HEK293T (cell line): ENCODE results near the gene NAPA.

ENCODE experiments used
- CTCF ChIA-PET: fragments of 350-600 bp; formaldehyde crosslinking; extraction: SDS; loops from one replicate; lab custom pipeline; 2021; ENCODE audit warnings: antibody characterized with exemption, inconsistent platforms; lab: Yijun Ruan, JAX
- POLR2A ChIA-PET: fragments of 350-600 bp; formaldehyde crosslinking; extraction: SDS; loops from one replicate; lab custom pipeline; 2020; ENCODE audit warnings: antibody characterized with exemption, inconsistent platforms; lab: Yijun Ruan, JAX
- DNase-seq: peaks from one replicate; pipeline ENCODE4 v3.0.0; 2012; ENCODE audit warnings: mixed read lengths; ENCODE audit errors: extremely low spot score
- ARNT ChIP-seq: fragments of 450-650 bp; IDR thresholded peaks from 2 replicates; pipeline ENCODE4 v1.6.1; 2017; ENCODE audit warnings: mild to moderate bottlenecking
- BHLHE40 ChIP-seq: fragments of 450-650 bp; IDR thresholded peaks from 2 replicates; pipeline ENCODE4 v1.6.1; 2016; ENCODE audit warnings: mild to moderate bottlenecking, moderate library complexity, borderline replicate concordance
- CTBP1 ChIP-seq: fragments of 450-650 bp; IDR thresholded peaks from 2 replicates; pipeline ENCODE4 v1.6.1; 2016; ENCODE audit warnings: borderline replicate concordance
- ELF4 ChIP-seq: fragments of 450-650 bp; IDR thresholded peaks from 2 replicates; pipeline ENCODE4 v1.6.1; 2017; ENCODE audit warnings: antibody characterized with exemption
- FOXA1 ChIP-seq: fragments of 450-650 bp; IDR thresholded peaks from 2 replicates; pipeline ENCODE4 v1.6.1; 2016; ENCODE audit warnings: mild to moderate bottlenecking
- FOXK2 ChIP-seq: fragments of 450-650 bp; IDR thresholded peaks from 2 replicates; pipeline ENCODE4 v1.6.1; 2016; ENCODE audit warnings: mild to moderate bottlenecking
- FOXM1 ChIP-seq: fragments of 450-650 bp; IDR thresholded peaks from 2 replicates; pipeline ENCODE4 v1.6.1; 2017; ENCODE audit warnings: mild to moderate bottlenecking, borderline replicate concordance
- HDGF ChIP-seq: fragments of 450-650 bp; IDR thresholded peaks from 2 replicates; pipeline ENCODE4 v1.6.1; 2017; ENCODE audit warnings: antibody characterized with exemption, borderline replicate concordance
- L3MBTL2 ChIP-seq: fragments of 450-650 bp; conservative IDR thresholded peaks from 2 replicates; pipeline ENCODE4 v1.6.1; 2016; ENCODE audit warnings: mild to moderate bottlenecking
- LEF1 ChIP-seq: fragments of 450-650 bp; IDR thresholded peaks from 2 replicates; pipeline ENCODE4 v1.6.1; 2017; ENCODE audit warnings: mild to moderate bottlenecking, borderline replicate concordance
- NFRKB ChIP-seq: fragments of 450-650 bp; IDR thresholded peaks from 2 replicates; pipeline ENCODE4 v1.6.1; 2016; ENCODE audit warnings: mild to moderate bottlenecking, moderate library complexity
- SP1 ChIP-seq: fragments of 450-650 bp; IDR thresholded peaks from 2 replicates; pipeline ENCODE4 v1.6.1; 2017
- SUZ12 ChIP-seq: fragments of 450-650 bp; IDR thresholded peaks from 2 replicates; pipeline ENCODE4 v1.6.1; 2016; ENCODE audit warnings: mild to moderate bottlenecking
- TARDBP ChIP-seq: fragments of 450-650 bp; IDR thresholded peaks from 2 replicates; pipeline ENCODE4 v1.6.1; 2016
- ZNF384 ChIP-seq: fragments of 450-650 bp; IDR thresholded peaks from 2 replicates; pipeline ENCODE4 v1.6.1; 2016
- TF ChIP-seq, protein P1 (sequence below): fragments of 450-650 bp; IDR thresholded peaks from 2 replicates; pipeline ENCODE4 v1.6.1; 2016

Gene NAPA

DNA sequence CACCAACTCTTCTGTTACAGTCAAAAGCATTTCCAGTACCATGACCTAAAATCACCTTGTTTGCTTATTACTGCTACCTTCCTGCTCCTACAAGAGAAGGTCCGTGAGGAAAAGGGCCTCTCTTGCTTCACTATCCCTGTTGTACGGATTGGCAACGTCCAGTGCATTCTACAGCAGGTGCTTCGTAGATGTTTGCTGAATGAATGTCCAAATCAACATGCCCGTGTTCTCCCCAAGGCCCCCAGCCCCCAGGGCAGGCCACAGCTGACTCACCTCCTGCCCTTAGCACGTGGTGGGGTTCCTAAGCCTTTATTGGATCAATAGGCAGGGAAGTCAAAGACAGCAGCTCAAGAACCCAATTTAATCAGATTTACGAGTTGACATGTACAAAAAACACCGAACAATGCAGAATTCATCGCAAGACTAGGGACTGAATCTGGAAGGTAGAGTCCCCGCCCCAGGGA, 5.5 kb upstream of the NAPA start:
- DNase-seq = no peak
- no peak for TF ChIP-seq SP1
- TF ChIP-seq FOXK2 = no peak
- POLR2A ChIA-PET = no interaction called here
- CTCF ChIA-PET = interaction anchor here (0.7 kb wide), 1 partner anchor 12 kb away, joined by 3 read pairs; no protein-coding TSS in a partner anchor

DNA sequence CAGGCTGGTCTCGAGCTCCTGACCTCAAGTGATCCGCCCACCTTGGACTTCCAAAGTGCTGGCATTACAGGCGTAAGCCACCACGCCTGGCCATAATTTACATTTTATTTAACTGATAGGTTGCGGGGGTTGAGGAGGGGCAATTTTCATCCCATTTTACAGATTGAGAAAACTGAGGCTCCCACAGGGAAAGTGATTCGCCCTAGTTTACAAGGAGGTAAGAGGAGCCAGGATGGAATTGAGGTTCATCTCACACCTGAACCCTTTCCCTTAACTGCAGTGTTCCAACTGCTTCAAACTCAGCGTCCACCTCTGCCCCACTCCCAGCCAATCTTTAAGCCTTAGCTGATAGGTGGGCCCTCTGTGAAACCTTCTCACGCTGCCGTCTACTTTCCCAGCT, 4.0 kb upstream of the NAPA start:
- no peak for DNase-seq
- POLR2A ChIA-PET = interaction anchor here (1.7 kb wide), 1 partner anchor 80 kb away, joined by 5 read pairs; no protein-coding TSS in a partner anchor
- CTCF ChIA-PET = no interaction called here
- TF ChIP-seq SUZ12 (no peak), NFRKB (no peak), FOXK2 (no peak), ELF4 (no peak), HDGF (no peak), SP1 (no peak), L3MBTL2 (no peak), BHLHE40 (no peak), LEF1 (no peak), FOXM1 (no peak), ARNT (no peak), FOXA1 (no peak), TARDBP (no peak), ZNF384 (no peak), CTBP1 (no peak)
- TF ChIP-seq, protein P1, sequence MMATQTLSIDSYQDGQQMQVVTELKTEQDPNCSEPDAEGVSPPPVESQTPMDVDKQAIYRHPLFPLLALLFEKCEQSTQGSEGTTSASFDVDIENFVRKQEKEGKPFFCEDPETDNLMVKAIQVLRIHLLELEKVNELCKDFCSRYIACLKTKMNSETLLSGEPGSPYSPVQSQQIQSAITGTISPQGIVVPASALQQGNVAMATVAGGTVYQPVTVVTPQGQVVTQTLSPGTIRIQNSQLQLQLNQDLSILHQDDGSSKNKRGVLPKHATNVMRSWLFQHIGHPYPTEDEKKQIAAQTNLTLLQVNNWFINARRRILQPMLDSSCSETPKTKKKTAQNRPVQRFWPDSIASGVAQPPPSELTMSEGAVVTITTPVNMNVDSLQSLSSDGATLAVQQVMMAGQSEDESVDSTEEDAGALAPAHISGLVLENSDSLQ = no peak

DNA sequence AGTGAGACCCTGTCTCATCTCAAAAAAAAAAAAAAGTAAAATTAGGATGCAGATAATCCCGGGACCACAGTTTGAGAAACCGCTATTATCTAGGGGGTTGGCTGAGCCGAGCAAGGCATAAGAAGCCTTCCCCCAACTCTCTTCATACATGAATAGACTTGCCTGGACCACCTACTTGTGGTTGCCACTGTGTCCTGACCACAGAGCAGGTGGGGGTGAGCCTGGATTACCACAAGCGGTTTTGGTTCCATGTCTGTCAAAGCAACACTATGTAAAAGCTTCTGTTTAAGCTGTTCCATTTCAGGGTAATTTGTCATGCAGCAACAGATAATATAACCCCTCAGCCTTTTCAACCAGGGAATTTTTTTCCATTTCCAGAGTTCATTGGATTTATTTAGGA, 3.3 kb upstream of the NAPA start:
- ChIA-PET POLR2A (interaction anchor here (1.7 kb wide), 1 partner anchor 81 kb away, joined by 5 read pairs; no protein-coding TSS in a partner anchor), CTCF (no interaction called here)
- TF ChIP-seq ZNF384 (no peak), LEF1 (no peak), ELF4 (no peak), HDGF (no peak), TARDBP (no peak), FOXA1 (no peak), FOXK2 (no peak), SP1 (no peak), FOXM1 (no peak), SUZ12 (no peak), NFRKB (no peak), ARNT (no peak), BHLHE40 (no peak)
- TF ChIP-seq, protein P1 = no peak
- no peak for DNase-seq

DNA sequence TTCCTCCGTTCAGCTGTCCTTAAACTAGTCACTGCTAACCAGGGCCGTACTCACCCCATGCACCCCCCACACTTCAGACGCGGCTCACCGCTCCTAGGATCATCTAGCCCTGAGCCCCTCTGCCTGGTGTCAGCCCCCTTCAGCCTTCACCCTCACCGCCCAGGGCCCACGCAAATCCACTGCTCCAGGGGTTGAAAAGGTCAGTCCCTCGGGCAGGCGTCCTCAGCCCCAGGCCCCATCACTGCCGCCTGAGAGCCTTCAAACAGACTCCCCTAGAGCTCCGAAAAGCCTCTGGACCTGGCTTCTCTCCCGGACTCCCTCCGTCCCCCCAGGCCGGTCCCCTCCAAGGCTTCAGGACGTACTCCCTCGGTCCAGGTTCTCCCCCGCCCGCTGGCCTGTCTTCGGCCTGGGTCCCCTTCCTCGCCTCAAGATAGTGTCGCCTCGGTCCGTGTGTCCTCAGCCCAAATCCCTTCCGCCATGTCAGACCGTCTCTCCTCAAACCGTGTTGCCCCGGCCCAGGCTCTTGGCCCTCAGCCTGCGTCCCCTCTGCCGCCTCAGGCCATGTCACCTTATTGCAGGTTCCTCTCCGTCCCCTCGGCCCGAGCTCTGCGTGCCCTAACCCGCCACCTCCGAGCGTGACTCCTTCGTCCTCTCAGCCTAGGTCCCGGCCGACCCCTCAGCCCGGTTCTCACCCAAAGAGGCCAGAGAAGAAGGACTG, 553 bp downstream of the NAPA start:
- ChIA-PET CTCF (interaction anchor here (0.7 kb wide), 1 partner anchor 186 kb away, joined by 6 read pairs; no protein-coding TSS in a partner anchor), POLR2A (no interaction called here)
- no peak for DNase-seq
- TF ChIP-seq BHLHE40 (no peak), ZNF384 (no peak), FOXA1 (no peak), SUZ12 (no peak), ELF4 (no peak), FOXM1 (no peak), L3MBTL2 (no peak), NFRKB (no peak), CTBP1 (no peak), FOXK2 (no peak), SP1 (no peak), TARDBP (no peak), ARNT (no peak)

DNA sequence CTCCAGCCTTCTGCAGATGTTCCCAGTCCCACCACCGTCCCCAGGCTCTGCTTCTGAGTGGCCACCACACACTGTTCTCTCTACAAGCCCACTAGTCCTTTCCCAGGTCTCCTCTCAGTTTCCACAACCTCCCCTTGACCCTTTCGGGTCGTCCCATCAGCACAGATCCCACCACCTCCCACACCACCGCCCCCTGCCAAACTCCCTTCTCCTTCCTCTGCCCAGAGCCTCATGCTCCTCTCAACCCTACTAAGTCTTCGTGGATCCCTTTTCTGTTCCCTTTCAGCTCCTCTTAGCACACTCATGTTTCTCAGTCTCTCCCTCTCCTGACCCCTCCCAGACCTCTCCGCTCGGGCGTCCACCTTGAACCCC, 1.9 kb downstream of the NAPA start:
- TF ChIP-seq, protein P1 = no peak
- no peak for TF ChIP-seq ARNT
- no peak for TF ChIP-seq FOXM1
- TF ChIP-seq SP1 = no peak
- TF ChIP-seq ELF4 = no peak
- no peak for TF ChIP-seq HDGF
- no peak for TF ChIP-seq SUZ12
- no peak for TF ChIP-seq L3MBTL2
- TF ChIP-seq BHLHE40 = no peak
- TF ChIP-seq CTBP1 = no peak
- TF ChIP-seq FOXA1 = no peak
- TF ChIP-seq TARDBP = no peak
- TF ChIP-seq FOXK2 = no peak
- TF ChIP-seq LEF1 = no peak
- TF ChIP-seq ZNF384 = no peak
- no peak for TF ChIP-seq NFRKB
- no peak for DNase-seq
- POLR2A ChIA-PET = no interaction called here
- CTCF ChIA-PET = no interaction called here

DNA sequence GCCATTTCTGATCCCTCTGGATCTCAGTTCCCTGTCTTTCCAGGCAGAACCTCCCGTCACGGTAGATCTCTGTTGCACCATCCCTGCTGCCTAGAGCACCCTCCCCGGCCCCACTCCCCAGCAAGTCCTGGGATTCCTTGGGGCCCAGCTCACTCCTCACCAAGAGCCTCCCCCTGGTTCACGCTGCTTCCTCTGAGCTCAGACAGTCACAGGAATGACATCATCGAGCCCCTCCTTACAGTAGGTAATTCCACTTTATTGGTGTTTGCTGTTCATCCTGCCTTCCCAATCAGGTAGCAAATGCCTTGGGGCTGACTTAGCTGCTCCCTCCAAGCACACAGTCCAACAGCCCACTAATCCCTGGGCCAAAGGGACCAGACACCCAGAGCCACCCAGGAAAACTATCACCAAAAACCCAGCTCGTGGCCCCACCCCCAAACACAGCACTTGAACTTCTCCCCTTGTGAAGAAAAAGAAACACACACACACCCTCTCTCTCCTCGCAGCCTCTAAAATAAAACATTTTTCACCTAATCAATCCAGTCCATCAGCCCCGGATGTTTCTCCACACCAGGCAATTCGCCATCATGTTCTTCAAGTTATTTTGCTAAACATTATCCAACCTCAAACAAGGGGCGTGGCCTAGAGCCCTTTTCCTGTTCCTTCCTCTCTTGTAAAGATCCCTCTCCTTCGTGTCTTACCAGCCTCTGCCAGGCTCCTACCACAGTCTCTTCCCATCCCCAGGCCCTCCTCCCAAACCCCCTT, 2.5 kb downstream of the NAPA start:
- ChIA-PET POLR2A (no interaction called here), CTCF (no interaction called here)
- TF ChIP-seq LEF1 (no peak), SUZ12 (no peak), L3MBTL2 (no peak), ARNT (no peak), SP1 (no peak), BHLHE40 (no peak), TARDBP (no peak)
- no peak for DNase-seq
